Activated CD4-positive, alpha-beta T cell treated with anti-CD3 and anti-CD28 coated beads, Interleukin-2, amount 50 U/mL, for 24 hours (primary cell): ENCODE results near the gene PTPRF.
"Not testable (repeated sequence)": the region's sequence is repeated elsewhere in the genome, so short reads cannot be mapped to it uniquely, and the experiment has no call there.

Experiments
- DNase-seq, 2 donors: peaks; one replicate each; pipeline ENCODE4 v3.0.0-alpha.2; 2020; ENCODE audit warnings: low read depth in 1 of 2, low spot score in 1 of 2

The PTPRF gene

GRCh38 chr1:43537423-43538142, 6.9 kb downstream of the PTPRF start:
- no peak for DNase-seq

GRCh38 chr1:43538143-43538487, 7.4 kb downstream of the PTPRF start:
- DNase-seq = no peak

GRCh38 chr1:43538969-43539368, 8.3 kb downstream of the PTPRF start:
- DNase-seq = no peak

GRCh38 chr1:43539726-43540434, 9.2 kb downstream of the PTPRF start:
- DNase-seq = no peak

GRCh38 chr1:43540653-43541071, 10.0 kb downstream of the PTPRF start:
- no peak for DNase-seq

GRCh38 chr1:43541141-43541540, 10.5 kb downstream of the PTPRF start:
- DNase-seq = no peak

- no peak for DNase-seq
Observed at GRCh38 chr1:43541721-43542401, 11.2 kb downstream of the PTPRF start.

GRCh38 chr1:43542527-43543458, 12.1 kb downstream of the PTPRF start:
- DNase-seq = no peak

GRCh38 chr1:43543567-43543966, 12.9 kb downstream of the PTPRF start:
- DNase-seq = no peak

- DNase-seq = no peak
Observed at GRCh38 chr1:43545339-43545694, 14.6 kb downstream of the PTPRF start.

- no peak for DNase-seq
Observed at GRCh38 chr1:43545695-43546387, 15.2 kb downstream of the PTPRF start.

- no peak for DNase-seq
Observed at GRCh38 chr1:43546388-43547100, 15.9 kb downstream of the PTPRF start.

- DNase-seq = no peak
Observed at GRCh38 chr1:43547538-43548072, 16.9 kb downstream of the PTPRF start.

- DNase-seq = no peak
Observed at GRCh38 chr1:43548285-43549271, 17.9 kb downstream of the PTPRF start.

GRCh38 chr1:43549394-43549793, 18.7 kb downstream of the PTPRF start:
- not testable (repeated sequence) for DNase-seq

GRCh38 chr1:43549921-43550597, 19.4 kb downstream of the PTPRF start:
- DNase-seq = no peak

GRCh38 chr1:43550598-43551246, 20.0 kb downstream of the PTPRF start:
- DNase-seq = no peak
